Neural cell (in vitro differentiated cells): ENCODE data around the gene MMP15.

Experiments used
- EP300 ChIP-seq: fragments of 450-650 bp; conservative IDR thresholded peaks from 2 replicates; pipeline ENCODE4 v1.6.1; 2014; ENCODE audit warnings: antibody characterized with exemption, mild to moderate bottlenecking, moderate library complexity; ENCODE audit not compliant: poor library complexity, severe bottlenecking
- EZH2 ChIP-seq: fragments of 200-600, 300-800 bp; shearing (Covaris generic), sonication (generic); IDR thresholded peaks from 2 replicates; pipeline ENCODE4 v1.6.1; 2014; ENCODE audit warnings: antibody characterized with exemption, low read length, borderline replicate concordance, mild to moderate bottlenecking; ENCODE audit not compliant: insufficient read depth, poor library complexity, severe bottlenecking
- MXI1 ChIP-seq: fragments of 450-650 bp; conservative IDR thresholded peaks from 2 replicates; pipeline ENCODE4 v1.6.1; 2014; ENCODE audit warnings: antibody characterized with exemption, mild to moderate bottlenecking; ENCODE audit not compliant: poor library complexity, severe bottlenecking
- POLR2AphosphoS5 ChIP-seq: IDR thresholded peaks from 2 replicates; pipeline ENCODE4 v1.6.1; 2012
- RAD21 ChIP-seq: fragments of 450-650 bp; conservative IDR thresholded peaks from 2 replicates; pipeline ENCODE4 v1.6.1; 2014; ENCODE audit warnings: antibody characterized with exemption, mild to moderate bottlenecking, moderate library complexity
- TAF1 ChIP-seq: IDR thresholded peaks from 2 replicates; pipeline ENCODE4 v1.6.1; 2012; ENCODE audit warnings: low read depth
- TF ChIP-seq, protein P1 (sequence below): fragments of 450-650 bp; IDR thresholded peaks from 2 replicates; pipeline ENCODE4 v1.5.1; 2014; ENCODE audit warnings: antibody characterized with exemption, mild to moderate bottlenecking, moderate library complexity; ENCODE audit not compliant: poor library complexity, severe bottlenecking

DNA sequence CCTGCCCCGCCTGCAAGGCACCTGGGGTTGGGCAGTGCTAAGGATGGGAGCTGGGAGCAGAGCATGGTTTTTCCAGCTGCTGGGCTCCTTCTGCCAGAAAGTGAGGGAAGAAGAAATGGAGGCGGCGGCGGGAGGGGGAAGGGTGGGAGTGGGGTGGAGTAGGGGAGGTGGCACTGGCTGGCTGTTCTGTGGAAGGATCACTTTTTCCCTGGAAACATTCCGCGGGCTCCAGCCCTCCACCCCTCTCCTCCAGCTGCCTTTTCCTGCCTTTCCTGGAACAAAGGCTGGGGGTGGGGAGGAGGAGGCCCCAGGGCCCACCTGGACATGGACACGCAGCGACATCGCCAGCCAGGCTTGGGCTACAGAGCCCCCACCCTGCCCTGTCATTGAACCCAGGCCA lies 62.5 kb downstream of the MMP15 start:
- TF ChIP-seq, protein P1, sequence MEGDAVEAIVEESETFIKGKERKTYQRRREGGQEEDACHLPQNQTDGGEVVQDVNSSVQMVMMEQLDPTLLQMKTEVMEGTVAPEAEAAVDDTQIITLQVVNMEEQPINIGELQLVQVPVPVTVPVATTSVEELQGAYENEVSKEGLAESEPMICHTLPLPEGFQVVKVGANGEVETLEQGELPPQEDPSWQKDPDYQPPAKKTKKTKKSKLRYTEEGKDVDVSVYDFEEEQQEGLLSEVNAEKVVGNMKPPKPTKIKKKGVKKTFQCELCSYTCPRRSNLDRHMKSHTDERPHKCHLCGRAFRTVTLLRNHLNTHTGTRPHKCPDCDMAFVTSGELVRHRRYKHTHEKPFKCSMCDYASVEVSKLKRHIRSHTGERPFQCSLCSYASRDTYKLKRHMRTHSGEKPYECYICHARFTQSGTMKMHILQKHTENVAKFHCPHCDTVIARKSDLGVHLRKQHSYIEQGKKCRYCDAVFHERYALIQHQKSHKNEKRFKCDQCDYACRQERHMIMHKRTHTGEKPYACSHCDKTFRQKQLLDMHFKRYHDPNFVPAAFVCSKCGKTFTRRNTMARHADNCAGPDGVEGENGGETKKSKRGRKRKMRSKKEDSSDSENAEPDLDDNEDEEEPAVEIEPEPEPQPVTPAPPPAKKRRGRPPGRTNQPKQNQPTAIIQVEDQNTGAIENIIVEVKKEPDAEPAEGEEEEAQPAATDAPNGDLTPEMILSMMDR: no peak
- TF ChIP-seq RAD21 (no peak), EP300 (no peak), EZH2 (no peak), MXI1 (no peak), POLR2AphosphoS5 (no peak), TAF1 (no peak)
